CD1c-positive myeloid dendritic cell (primary cell): ENCODE results near the gene TRIL.

Experiments
- DNase-seq: peaks from one replicate; pipeline ENCODE4 v3.0.0-alpha.2; 2016; ENCODE audit errors: extremely low spot score

TRIL gene

GRCh38 chr7:28958235-28958979 lies at the start of gene TRIL:
TRIL (minus strand) TSS chr7:28958330; CDS start chr7:28958046, 284 bp downstream.
- peak; percentile 17 for DNase-seq

GRCh38 chr7:29007127-29007526 lies 49.0 kb upstream of the TRIL start:
- DNase-seq = no peak

GRCh38 chr7:29005829-29006228 lies 47.7 kb upstream of the TRIL start:
- DNase-seq = no peak

- no peak for DNase-seq
Measured at GRCh38 chr7:29005406-29005805, 47.3 kb upstream of the TRIL start.

- no peak for DNase-seq
Measured at GRCh38 chr7:29003703-29004102, 45.6 kb upstream of the TRIL start.

- no peak for DNase-seq
Measured at GRCh38 chr7:29000717-29001076, 42.6 kb upstream of the TRIL start.

- DNase-seq = no peak
Measured at GRCh38 chr7:28999895-29000716, 42.0 kb upstream of the TRIL start.

GRCh38 chr7:28999427-28999826 lies 41.3 kb upstream of the TRIL start:
- no peak for DNase-seq

GRCh38 chr7:28998105-28998504 lies 40.0 kb upstream of the TRIL start:
- DNase-seq = no peak

GRCh38 chr7:28996836-28997235 lies 38.7 kb upstream of the TRIL start:
- DNase-seq = no peak

- no peak for DNase-seq
Measured at GRCh38 chr7:28993371-28993770, 35.2 kb upstream of the TRIL start.

- no peak for DNase-seq
Measured at GRCh38 chr7:28992798-28993197, 34.7 kb upstream of the TRIL start.

GRCh38 chr7:28990200-28990960 lies 32.2 kb upstream of the TRIL start:
- no peak for DNase-seq

GRCh38 chr7:28989211-28989980 lies 31.3 kb upstream of the TRIL start:
- no peak for DNase-seq

- DNase-seq = no peak
Measured at GRCh38 chr7:28988810-28989209, 30.7 kb upstream of the TRIL start.

- no peak for DNase-seq
Measured at GRCh38 chr7:28988091-28988490, 30.0 kb upstream of the TRIL start.

- DNase-seq = peak; percentile 47
Measured at GRCh38 chr7:28986765-28987110, 28.6 kb upstream of the TRIL start.

GRCh38 chr7:28986028-28986764 lies 28.1 kb upstream of the TRIL start:
- no peak for DNase-seq

- DNase-seq = peak; percentile 61
Measured at GRCh38 chr7:28984631-28985030, 26.5 kb upstream of the TRIL start.

- DNase-seq = no peak
Measured at GRCh38 chr7:28984217-28984616, 26.1 kb upstream of the TRIL start.
